NCI-H1436 treated with DMSO at 0.1 percent for 48 hours (cell line): Measurements from ENCODE around the gene FHL1.

Source experiments
- DNase-seq: peaks from one replicate; lab custom pipeline; 2025; lab: John Stamatoyannopoulos, UW

FHL1 gene

DNA sequence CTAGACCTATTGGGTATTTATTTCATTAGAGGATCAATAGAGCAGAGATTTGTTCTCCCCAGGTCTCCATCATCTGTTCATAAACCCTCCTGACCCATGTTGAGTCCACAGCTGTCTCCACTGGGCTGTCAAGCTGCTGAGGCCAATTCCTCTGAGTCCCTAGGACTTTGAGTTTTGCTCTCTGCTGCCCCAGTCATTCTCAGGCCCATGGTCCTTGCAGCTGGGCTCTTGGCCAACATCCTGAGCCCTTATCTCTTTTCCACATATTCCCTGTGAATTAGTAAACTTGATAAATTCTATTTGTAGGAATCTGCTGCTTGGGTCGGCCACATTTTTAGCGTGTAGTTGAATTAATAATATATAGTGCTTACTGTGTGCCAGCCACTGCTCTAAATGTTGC is 41.9 kb downstream of the FHL1 start:
- no peak for DNase-seq

DNA sequence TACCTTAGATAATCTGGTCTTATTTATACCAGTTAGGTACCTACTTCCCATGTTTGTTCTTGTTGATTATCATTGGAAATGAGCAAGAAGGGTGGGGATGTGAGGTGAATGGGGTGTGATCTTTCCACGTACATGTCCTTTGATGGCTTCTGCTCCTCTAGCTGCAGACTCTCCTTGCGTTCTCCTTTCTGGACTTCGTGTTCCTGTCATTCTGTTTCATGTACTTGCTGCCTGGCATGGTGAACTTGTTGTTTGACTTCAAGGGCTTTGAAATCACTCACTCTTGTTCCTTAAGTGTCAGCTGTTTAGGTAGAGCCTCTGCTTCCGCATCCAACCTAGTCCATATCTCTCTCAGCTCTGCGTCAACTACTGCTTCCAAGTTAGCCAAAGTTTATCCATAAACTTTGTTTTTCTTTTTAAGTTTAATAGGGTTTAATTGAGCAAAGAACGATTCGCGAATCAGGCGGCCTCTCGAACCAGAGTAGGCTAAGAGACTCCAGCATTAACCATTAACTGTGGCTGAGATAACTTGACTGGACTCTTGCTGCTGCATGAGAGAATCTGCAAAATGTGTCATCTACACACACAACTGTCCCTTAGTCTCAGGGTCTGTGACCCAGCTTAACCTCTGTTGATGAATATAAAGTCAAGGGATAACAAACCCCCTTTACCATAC is 42.8 kb downstream of the FHL1 start:
- DNase-seq = no peak

GRCh38 chrX:136191171-136191570 is 43.8 kb downstream of the FHL1 start:
- no peak for DNase-seq

DNA sequence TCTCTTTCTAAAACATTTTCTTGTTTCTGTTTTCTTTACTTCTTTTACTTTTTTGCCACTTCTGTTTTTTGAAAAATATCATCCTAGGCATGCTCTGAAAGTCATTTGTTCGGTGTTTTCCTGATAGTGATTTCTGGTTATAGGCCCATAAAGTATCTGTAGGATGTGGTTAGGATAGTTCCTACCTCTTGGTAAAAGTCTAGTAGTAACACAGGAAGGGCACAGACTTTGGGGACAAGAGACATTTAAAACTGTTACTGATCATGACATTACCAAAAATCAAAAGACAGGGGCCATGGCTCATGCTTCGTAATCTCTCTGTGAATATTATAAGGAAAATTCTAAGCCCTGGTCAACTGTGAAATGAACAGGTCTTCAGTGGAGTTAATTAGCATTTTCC is 44.8 kb downstream of the FHL1 start:
- DNase-seq = no peak

DNA sequence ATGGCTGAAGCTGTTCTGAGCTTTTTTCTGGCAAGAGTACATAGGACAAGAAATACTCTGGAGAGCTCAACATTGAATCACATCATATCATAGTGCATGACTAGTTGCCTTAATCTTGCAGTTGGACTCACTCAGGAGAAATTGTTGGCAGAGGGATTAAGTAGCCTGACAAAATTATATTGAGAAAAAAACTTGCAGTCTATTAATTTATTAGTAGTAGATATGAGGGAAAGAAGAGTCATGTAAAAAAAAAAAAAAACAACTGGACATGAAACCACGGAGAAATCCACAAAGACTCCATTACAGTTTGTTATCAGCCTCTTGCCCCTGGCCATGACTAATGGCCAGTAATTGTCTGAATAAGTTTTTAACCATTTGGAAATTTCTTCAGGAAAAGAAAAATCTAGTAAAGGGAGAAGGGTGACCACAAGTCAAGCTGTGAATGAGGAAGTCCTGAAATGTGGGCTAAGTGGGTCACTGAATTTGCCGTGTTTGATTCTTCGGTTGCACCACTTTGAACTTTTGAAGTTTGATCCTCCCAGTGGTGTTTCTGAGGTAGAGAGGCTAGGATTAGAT is 45.6 kb downstream of the FHL1 start:
- DNase-seq = no peak

DNA sequence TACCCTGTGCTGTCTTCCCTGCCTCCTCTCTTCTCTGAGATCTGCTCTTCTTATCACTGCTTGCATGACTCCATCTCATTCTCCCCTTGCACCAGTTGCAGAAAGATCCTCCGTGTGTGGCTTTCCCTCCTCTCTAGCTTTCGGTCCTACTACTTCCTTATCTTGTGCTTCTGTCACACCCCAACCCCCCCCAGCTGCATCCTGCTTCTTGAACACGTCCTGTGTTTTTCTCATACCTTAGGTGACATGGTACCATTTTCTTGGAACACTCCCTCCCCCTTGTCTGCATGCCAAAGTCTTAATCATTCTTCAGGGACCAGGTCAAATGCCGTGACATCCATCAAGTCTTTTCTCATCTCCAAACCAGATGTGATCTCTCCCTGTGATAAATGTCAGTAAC is 46.4 kb downstream of the FHL1 start:
- DNase-seq = no peak

- DNase-seq = no peak
Observed at GRCh38 chrX:136194536-136194935, 47.2 kb downstream of the FHL1 start.

DNA sequence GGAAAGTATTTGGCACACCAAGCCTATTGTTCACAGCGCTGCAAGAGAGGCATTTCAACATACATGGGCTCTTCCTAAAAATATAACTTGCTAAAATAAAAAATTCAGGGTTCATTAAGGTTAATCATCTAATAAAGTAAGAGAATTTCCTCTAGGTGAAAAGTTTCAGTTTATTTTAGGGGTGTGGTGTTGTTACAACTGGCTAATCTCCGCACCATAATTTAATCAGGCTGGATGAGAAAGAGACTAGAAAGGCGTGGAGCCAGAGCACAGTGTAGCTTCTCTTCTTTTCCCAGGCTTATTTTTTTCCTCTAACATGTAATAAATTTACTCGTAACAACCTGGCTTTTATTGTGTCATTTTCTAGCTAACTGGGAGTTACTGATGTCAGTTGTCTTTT is 47.9 kb downstream of the FHL1 start:
- no peak for DNase-seq

GRCh38 chrX:136196691-136197155 is 49.4 kb downstream of the FHL1 start:
- DNase-seq = no peak

- DNase-seq = no peak
Observed at GRCh38 chrX:136198010-136198409, 50.7 kb downstream of the FHL1 start.

GRCh38 chrX:136198678-136199243 is 51.4 kb downstream of the FHL1 start:
- DNase-seq = no peak

DNA sequence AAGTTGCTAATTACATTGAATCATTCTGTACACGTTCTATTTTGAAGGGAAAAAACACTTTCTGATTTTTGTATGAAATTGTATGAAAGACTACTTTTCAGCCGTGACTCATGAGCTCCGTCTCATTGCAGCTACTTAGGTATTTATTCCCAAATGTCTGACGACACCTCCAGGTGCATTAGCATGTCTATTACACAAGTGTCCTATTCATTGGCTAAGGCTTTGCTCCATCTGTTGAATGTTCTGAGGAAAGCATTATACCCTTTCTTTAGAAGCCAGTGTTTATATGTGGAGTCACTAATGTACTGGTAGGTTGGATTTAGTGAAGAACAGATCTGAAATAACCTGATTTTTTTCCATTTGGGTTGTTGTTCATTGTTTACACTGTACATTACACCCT is 52.0 kb downstream of the FHL1 start:
- DNase-seq = no peak

- no peak for DNase-seq
Observed at GRCh38 chrX:136200466-136200865, 53.1 kb downstream of the FHL1 start.

GRCh38 chrX:136201601-136202000 is 54.3 kb downstream of the FHL1 start:
- DNase-seq = no peak

- DNase-seq = no peak
Observed at GRCh38 chrX:136202889-136203288, 55.6 kb downstream of the FHL1 start.

GRCh38 chrX:136203438-136203837 is 56.1 kb downstream of the FHL1 start:
- DNase-seq = no peak

- DNase-seq = no peak
Observed at GRCh38 chrX:136203951-136204350, 56.6 kb downstream of the FHL1 start.

DNA sequence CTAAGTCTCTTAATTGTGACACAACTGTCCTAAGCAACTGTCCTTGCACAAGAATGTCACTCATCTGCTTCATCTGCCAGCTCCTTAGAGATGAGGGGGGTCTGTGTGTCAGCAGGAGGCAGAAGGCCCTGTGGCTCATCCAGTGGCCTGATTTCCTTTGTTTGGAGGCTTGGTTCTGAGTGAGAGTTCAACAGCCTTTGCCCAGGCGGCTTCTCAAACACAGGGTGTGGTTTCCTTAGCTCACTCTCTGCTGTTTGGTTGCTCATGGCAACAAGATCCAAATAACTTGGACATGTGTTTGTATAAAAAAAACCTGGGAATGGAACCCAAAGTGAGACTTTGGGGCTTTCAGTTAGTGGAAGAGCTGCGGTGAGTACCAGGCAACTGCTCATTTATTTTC is 57.2 kb downstream of the FHL1 start:
- DNase-seq = no peak

- DNase-seq = no peak
Observed at GRCh38 chrX:136205882-136206380, 58.6 kb downstream of the FHL1 start.

- no peak for DNase-seq
Observed at GRCh38 chrX:136206916-136207315, 59.6 kb downstream of the FHL1 start.

- DNase-seq = no peak
Observed at GRCh38 chrX:136207546-136207945, 60.2 kb downstream of the FHL1 start.

- DNase-seq = no peak
Observed at GRCh38 chrX:136209016-136209738, 61.8 kb downstream of the FHL1 start.

GRCh38 chrX:136209751-136210150 is 62.4 kb downstream of the FHL1 start:
- no peak for DNase-seq
